HepG2 (cell line): ENCODE data around the gene RPRD1A. TPM values are rescaled to one million over a fixed set of nuclear protein-coding genes. Genes with fewer than 3 reads are reported as not detected.
A peak's percentile ranks its signal among the peaks of the same experiment; 100 is the strongest.

Experiments
- ARID2 ChIP-seq: sonication (generic); formaldehyde crosslinking; IDR thresholded peaks from 2 replicates; pipeline ENCODE4 v1.8.1; 2022; ENCODE audit warnings: mild to moderate bottlenecking, missing genetic modification reagents, borderline replicate concordance
- ARID3A ChIP-seq: IDR thresholded peaks from 2 replicates; pipeline ENCODE4 v1.6.1; 2012; ENCODE audit warnings: low read depth, low read length, improper control_type of control experiment
- BRCA1 ChIP-seq: sonication (generic); formaldehyde crosslinking; IDR thresholded peaks from 2 replicates; pipeline ENCODE4 v1.4.0; 2020; ENCODE audit warnings: missing genetic modification reagents
- DMTF1 ChIP-seq: sonication (generic); formaldehyde crosslinking; IDR thresholded peaks from 2 replicates; pipeline ENCODE4 v1.4.0; 2020; ENCODE audit warnings: mild to moderate bottlenecking, missing genetic modification reagents
- JARID2 ChIP-seq: sonication (generic); formaldehyde crosslinking; IDR thresholded peaks from 2 replicates; pipeline ENCODE4 v1.8.1; 2023; ENCODE audit warnings: missing genetic modification reagents, inconsistent platforms; ENCODE audit not compliant: insufficient replicate concordance
- NFATC3 ChIP-seq: sonication (generic); formaldehyde crosslinking; IDR thresholded peaks from 2 replicates; pipeline ENCODE4 v1.5.1; 2020; ENCODE audit warnings: mild to moderate bottlenecking, missing genetic modification reagents
- NFKBIZ ChIP-seq: IDR thresholded peaks from 2 replicates; pipeline ENCODE4 v1.6.1; 2018; ENCODE audit warnings: missing genetic modification reagents, missing compliant biosample characterization
- NFYB ChIP-seq: sonication (generic); formaldehyde crosslinking; IDR thresholded peaks from 2 replicates; pipeline ENCODE4 v1.4.0; 2020; ENCODE audit warnings: missing genetic modification reagents
- NR2F2 ChIP-seq: IDR thresholded peaks from 2 replicates; pipeline ENCODE4 v1.6.1; 2012; ENCODE audit warnings: low read depth, inconsistent platforms, borderline replicate concordance
- NR2F6 ChIP-seq, 2 experiments: IDR thresholded peaks; 2 replicates each; pipeline ENCODE4 v1.6.1; 2016; ENCODE audit warnings: antibody characterized with exemption in 1 of 2, mild to moderate bottlenecking in 1 of 2
- TBP ChIP-seq: sonication (generic); formaldehyde crosslinking; IDR thresholded peaks from 2 replicates; pipeline ENCODE4 v1.5.0; 2020; ENCODE audit warnings: missing genetic modification reagents
- THRA ChIP-seq: sonication (generic); formaldehyde crosslinking; IDR thresholded peaks from 2 replicates; pipeline ENCODE4 v1.4.0; 2020; ENCODE audit warnings: missing genetic modification reagents, borderline replicate concordance
- TMF1 ChIP-seq: sonication (generic); formaldehyde crosslinking; IDR thresholded peaks from 2 replicates; pipeline ENCODE4 v1.8.1; 2022; ENCODE audit warnings: low read depth, missing genetic modification reagents
- ZEB1 ChIP-seq: IDR thresholded peaks from 2 replicates; pipeline ENCODE4 v1.6.1; 2012; ENCODE audit warnings: mild to moderate bottlenecking, low read depth, inconsistent platforms; ENCODE audit not compliant: insufficient replicate concordance
- ZNF234 ChIP-seq: sonication (generic); formaldehyde crosslinking; conservative IDR thresholded peaks from 2 replicates; pipeline ENCODE4 v1.5.1; 2020; ENCODE audit warnings: mild to moderate bottlenecking, missing genetic modification reagents
- ZNF333 ChIP-seq: sonication (generic); formaldehyde crosslinking; IDR thresholded peaks from 2 replicates; pipeline ENCODE4 v1.4.0; 2020; ENCODE audit warnings: mild to moderate bottlenecking, missing genetic modification reagents, borderline replicate concordance
- ZNF383 ChIP-seq: sonication (generic); formaldehyde crosslinking; IDR thresholded peaks from 2 replicates; pipeline ENCODE4 v1.4.0; 2020; ENCODE audit warnings: missing genetic modification reagents, mild to moderate bottlenecking, borderline replicate concordance
- ZNF563 ChIP-seq: sonication (generic); formaldehyde crosslinking; IDR thresholded peaks from 2 replicates; pipeline ENCODE4 v1.8.0; 2022; ENCODE audit warnings: mild to moderate bottlenecking, moderate library complexity, missing genetic modification reagents
- ZNF570 ChIP-seq: sonication (generic); formaldehyde crosslinking; IDR thresholded peaks from 2 replicates; pipeline ENCODE4 v1.4.0; 2020; ENCODE audit warnings: mild to moderate bottlenecking, missing genetic modification reagents, borderline replicate concordance
- ZNF609 ChIP-seq: sonication (generic); formaldehyde crosslinking; IDR thresholded peaks from 2 replicates; pipeline ENCODE4 v1.4.0; 2020; ENCODE audit warnings: mild to moderate bottlenecking, missing genetic modification reagents, borderline replicate concordance
- ZNF782 ChIP-seq: sonication (generic); formaldehyde crosslinking; IDR thresholded peaks from 2 replicates; pipeline ENCODE4 v1.4.0; 2020; ENCODE audit warnings: missing genetic modification reagents, mild to moderate bottlenecking, borderline replicate concordance
- polyA plus RNA-seq, 8 experiments: library from polyadenylated mRNA; depleted of rRNA in 3 of 8; stranded (reverse) in 7 of 8; unstranded in 1 of 8; fragments of >200 nt; fragmentation: Illumina TruSeq in 4 of 8; extraction: Trizol in 4 of 8; gene quantifications; 2 replicates each; pipeline versions ENCODE4 v1.2.1 to v1.2.3, GENCODE V29; 2011 to 2016; ENCODE audit warnings: low read depth in 4 of 8, missing spikeins in 1 of 8, mixed read lengths in 1 of 8; ENCODE audit not compliant: insufficient read depth in 1 of 8
- total RNA-seq, 5 experiments: library from RNA; depleted of rRNA; stranded (reverse); fragments of >200 nt; fragmentation: Illumina TruSeq; extraction: Trizol; gene quantifications; 2 replicates each; pipeline ENCODE4 v1.2.3, GENCODE V29; 2016; ENCODE audit warnings: low read depth in 1 of 5

The RPRD1A gene
- total and polyA plus RNA-seq, 2 of the 13 experiments (the other 11 are each of a cell fraction or from before 2014, with no cell fraction given) = 42.5 to 78.2 TPM

GRCh38 chr18:36028859-36029258, 38.5 kb downstream of the RPRD1A start (continued):
- TF ChIP-seq ZNF234 (CRISPR knock-in tag) (no peak), NFKBIZ (CRISPR knock-in tag) (no peak), ZNF333 (no peak), JARID2 (CRISPR knock-in tag) (no peak), TBP (CRISPR knock-in tag) (no peak), ARID3A (peak; percentile 35; the same call in 1 of the 2 replicates), TMF1 (CRISPR knock-in tag) (no peak), ZNF383 (CRISPR knock-in tag) (no peak), BRCA1 (CRISPR knock-in tag) (no peak), ZNF782 (no peak), DMTF1 (CRISPR knock-in tag) (no peak), ZNF563 (CRISPR knock-in tag) (no peak), NFYB (CRISPR knock-in tag) (0 out of 2 replicates have a peak, but pooled peaks have one; percentile 32), NFATC3 (CRISPR knock-in tag) (no peak), THRA (CRISPR knock-in tag) (no peak), ZNF570 (no peak), NR2F6 (IDR thresholded peaks at IDR 0.05) (peak; percentile 65), NR2F6 (CRISPR knock-in tag; IDR thresholded peaks at IDR 0.05) (no peak), ZNF609 (no peak), ARID2 (CRISPR knock-in tag) (no peak), NR2F2 (peak; percentile 62; the same call in 1 of the 2 replicates), ZEB1 (no peak)
